Gastroesophageal sphincter (tissue), 3 donors: ENCODE results near the gene NBL1.

Source experiments
- POLR2A ChIP-seq, 2 donors: fragments of 450-650 bp; IDR thresholded peaks; one replicate each; pipeline ENCODE4 v1.6.1; 2017; ENCODE audit warnings: antibody characterized with exemption in 2 of 2, mild to moderate bottlenecking in 2 of 2, moderate library complexity in 1 of 2
- TF ChIP-seq, protein P1 (sequence below), 4 experiments: fragments of 200-600 bp in 2 of 4; fragments of 450-650 bp in 2 of 4; sonication (generic) in 1 of 4; IDR thresholded peaks; one replicate each; pipeline ENCODE4 v1.5.1; 2017 to 2019; ENCODE audit warnings: antibody characterized with exemption in 4 of 4, mild to moderate bottlenecking in 2 of 4, moderate library complexity in 2 of 4

GRCh38 chr1:19680644-19681043 lies 36.5 kb downstream of the NBL1 start:
- TF ChIP-seq, protein P1, sequence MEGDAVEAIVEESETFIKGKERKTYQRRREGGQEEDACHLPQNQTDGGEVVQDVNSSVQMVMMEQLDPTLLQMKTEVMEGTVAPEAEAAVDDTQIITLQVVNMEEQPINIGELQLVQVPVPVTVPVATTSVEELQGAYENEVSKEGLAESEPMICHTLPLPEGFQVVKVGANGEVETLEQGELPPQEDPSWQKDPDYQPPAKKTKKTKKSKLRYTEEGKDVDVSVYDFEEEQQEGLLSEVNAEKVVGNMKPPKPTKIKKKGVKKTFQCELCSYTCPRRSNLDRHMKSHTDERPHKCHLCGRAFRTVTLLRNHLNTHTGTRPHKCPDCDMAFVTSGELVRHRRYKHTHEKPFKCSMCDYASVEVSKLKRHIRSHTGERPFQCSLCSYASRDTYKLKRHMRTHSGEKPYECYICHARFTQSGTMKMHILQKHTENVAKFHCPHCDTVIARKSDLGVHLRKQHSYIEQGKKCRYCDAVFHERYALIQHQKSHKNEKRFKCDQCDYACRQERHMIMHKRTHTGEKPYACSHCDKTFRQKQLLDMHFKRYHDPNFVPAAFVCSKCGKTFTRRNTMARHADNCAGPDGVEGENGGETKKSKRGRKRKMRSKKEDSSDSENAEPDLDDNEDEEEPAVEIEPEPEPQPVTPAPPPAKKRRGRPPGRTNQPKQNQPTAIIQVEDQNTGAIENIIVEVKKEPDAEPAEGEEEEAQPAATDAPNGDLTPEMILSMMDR (IDR thresholded peaks at IDR 0.05): no peak
- no peak for TF ChIP-seq POLR2A (IDR thresholded peaks at IDR 0.05)
